ENCODE results near the gene DNAH1.

GRCh38 chr3:52319921-52320595, 3.9 kb downstream of the DNAH1 start:
- TF ChIP-seq CTCF (conservative IDR thresholded peaks at IDR 0.05; ENCODE audit: low read length) (no peak), EZH2phosphoT487 (IDR thresholded peaks at IDR 0.05; ENCODE audit: borderline replicate concordance, low read depth, low read length) (no peak)
